ENCODE data around the gene UBA52.

The UBA52 gene

DNA sequence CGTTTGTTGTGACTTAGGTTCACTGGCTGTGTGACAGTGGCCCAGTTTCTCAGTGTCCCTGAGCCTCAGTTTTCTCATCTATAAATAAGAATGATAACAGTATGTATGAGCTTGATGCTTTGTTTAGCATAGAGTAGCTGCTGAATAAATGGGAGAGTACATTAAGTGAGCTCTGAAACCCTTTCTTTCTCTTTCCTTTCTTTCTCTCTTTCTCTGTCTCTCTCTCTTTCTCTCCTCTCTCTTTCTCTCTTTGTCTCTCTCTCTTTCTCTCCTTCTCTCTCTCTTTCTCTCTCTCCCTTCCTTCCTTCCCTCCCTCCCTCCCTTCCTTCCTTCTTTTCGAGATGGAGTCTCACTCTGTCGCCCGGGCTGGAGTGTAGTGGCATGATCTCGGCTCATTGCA is 12.0 kb upstream of the UBA52 start:
- TF ChIP-seq EZH2 (IDR thresholded peaks at IDR 0.05) = no peak
- TF ChIP-seq FOXP2 (optimal IDR thresholded peaks at IDR 0.05; ENCODE audit: control extremely low read depth, extremely low read length, insufficient read depth) = no peak
- no peak for TF ChIP-seq POLR2AphosphoS5 (IDR thresholded peaks at IDR 0.05; ENCODE audit: borderline replicate concordance, low read depth, low read length)
- DNase-seq (ENCODE audit: low read depth, low spot score) = no peak
- peaks cover 25% of the 10 kb centered on the region; the same call in 1 of the 2 replicates for H3K36me3 ChIP-seq (ENCODE audit: insufficient read depth, low read length)
- H3K9me3 ChIP-seq (ENCODE audit: low read depth, low read length) = no peaks in the 10 kb centered on the region
- peak overlapping the region; percentile 33 for H3K9ac ChIP-seq (ENCODE audit: insufficient read length)
- H3K4me3 ChIP-seq = no peak overlapping the region
- H3K27ac ChIP-seq = no peak overlapping the region

DNA sequence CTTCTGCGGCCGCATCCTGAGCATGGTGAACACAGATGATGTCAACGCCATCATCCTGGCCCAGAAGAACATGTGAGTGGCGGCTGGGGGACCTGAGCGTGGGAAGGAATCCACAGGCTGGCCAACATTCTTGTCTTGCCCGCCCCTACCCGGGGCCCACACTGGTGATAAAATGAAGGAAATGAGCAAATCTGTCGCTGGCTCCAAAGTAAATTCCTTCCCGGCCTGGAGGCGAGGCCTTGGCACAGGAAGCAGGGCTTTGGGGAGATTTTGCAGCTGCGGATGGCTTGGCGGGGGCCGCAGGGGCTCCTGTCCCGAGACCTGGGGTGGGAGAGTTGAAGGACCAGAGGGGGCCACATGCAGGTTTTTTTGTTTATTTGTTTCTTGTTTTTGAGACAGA is 9.6 kb upstream of the UBA52 start:
- Histone ChIP-seq H3K4me3 (no peak overlapping the region), H3K36me3 (ENCODE audit: insufficient read depth, low read length) (peaks cover 35% of the 10 kb centered on the region; the same call in 1 of the 2 replicates), H3K9me3 (ENCODE audit: low read depth, low read length) (no peaks in the 10 kb centered on the region), H3K9ac (ENCODE audit: insufficient read length) (no peak overlapping the region), H3K27ac (no peak overlapping the region)
- TF ChIP-seq EZH2 (IDR thresholded peaks at IDR 0.05) (no peak), POLR2AphosphoS5 (IDR thresholded peaks at IDR 0.05; ENCODE audit: borderline replicate concordance, low read depth, low read length) (no peak), FOXP2 (optimal IDR thresholded peaks at IDR 0.05; ENCODE audit: control extremely low read depth, extremely low read length, insufficient read depth) (no peak)
- no peak for DNase-seq (ENCODE audit: low read depth, low spot score)

DNA sequence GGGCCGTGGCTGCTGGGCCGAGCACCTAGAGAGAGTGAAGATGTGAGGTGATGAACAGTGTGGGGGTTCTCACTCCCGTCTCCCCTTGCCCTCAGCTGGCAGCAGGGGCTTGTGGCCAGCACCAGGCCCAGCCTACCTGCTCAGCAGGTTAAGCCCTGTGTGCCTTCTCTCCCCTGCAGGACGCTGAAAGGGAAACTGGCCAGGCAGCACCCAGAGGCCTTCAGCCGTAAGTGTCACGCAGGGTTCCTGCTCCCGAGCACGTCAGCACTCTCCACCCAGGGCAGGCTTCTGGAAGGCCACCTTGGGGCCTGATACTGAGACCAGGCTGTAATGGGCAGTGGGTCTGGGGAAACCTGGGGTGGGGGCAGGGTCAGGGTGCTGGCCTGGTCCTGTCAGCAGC is 4.7 kb upstream of the UBA52 start:
- TF ChIP-seq FOXP2 (optimal IDR thresholded peaks at IDR 0.05; ENCODE audit: control extremely low read depth, extremely low read length, insufficient read depth) (no peak), EZH2 (IDR thresholded peaks at IDR 0.05) (no peak), POLR2AphosphoS5 (IDR thresholded peaks at IDR 0.05; ENCODE audit: borderline replicate concordance, low read depth, low read length) (no peak)
- peaks cover 52% of the 10 kb centered on the region; the same call in 1 of the 2 replicates for H3K36me3 ChIP-seq (ENCODE audit: insufficient read depth, low read length)
- H3K27ac ChIP-seq = no peak overlapping the region
- DNase-seq (ENCODE audit: low read depth, low spot score) = no peak
- H3K9me3 ChIP-seq (ENCODE audit: low read depth, low read length) = no peaks in the 10 kb centered on the region
- H3K4me3 ChIP-seq = no peak overlapping the region
- H3K9ac ChIP-seq (ENCODE audit: insufficient read length) = no peak overlapping the region

DNA sequence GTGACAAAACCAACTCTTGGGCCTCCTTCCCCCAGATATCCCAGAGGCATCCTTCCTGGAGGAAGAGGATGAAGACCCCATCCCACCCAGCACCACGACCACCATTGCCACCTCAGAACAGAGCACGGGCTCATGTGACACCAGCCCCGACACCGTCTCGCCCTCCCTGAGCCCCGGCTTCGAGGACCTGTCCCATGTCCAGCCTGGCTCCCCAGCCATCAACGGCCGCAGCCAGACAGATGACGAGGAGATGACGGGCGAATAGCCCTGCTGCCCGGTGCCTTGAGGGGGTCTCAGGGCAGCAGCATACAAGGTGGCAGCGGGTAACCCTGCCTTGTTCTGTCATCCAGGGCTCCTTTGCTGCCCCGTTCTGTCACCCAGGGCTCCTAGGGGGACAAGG is 3.3 kb upstream of the UBA52 start:
- TF ChIP-seq EZH2 (IDR thresholded peaks at IDR 0.05) (no peak), FOXP2 (optimal IDR thresholded peaks at IDR 0.05; ENCODE audit: control extremely low read depth, extremely low read length, insufficient read depth) (no peak), POLR2AphosphoS5 (IDR thresholded peaks at IDR 0.05; ENCODE audit: borderline replicate concordance, low read depth, low read length) (no peak)
- Histone ChIP-seq H3K9ac (ENCODE audit: insufficient read length) (no peak overlapping the region), H3K4me3 (no peak overlapping the region), H3K27ac (no peak overlapping the region), H3K9me3 (ENCODE audit: low read depth, low read length) (no peaks in the 10 kb centered on the region), H3K36me3 (ENCODE audit: insufficient read depth, low read length) (peaks cover 50% of the 10 kb centered on the region)
- no peak for DNase-seq (ENCODE audit: low read depth, low spot score)

DNA sequence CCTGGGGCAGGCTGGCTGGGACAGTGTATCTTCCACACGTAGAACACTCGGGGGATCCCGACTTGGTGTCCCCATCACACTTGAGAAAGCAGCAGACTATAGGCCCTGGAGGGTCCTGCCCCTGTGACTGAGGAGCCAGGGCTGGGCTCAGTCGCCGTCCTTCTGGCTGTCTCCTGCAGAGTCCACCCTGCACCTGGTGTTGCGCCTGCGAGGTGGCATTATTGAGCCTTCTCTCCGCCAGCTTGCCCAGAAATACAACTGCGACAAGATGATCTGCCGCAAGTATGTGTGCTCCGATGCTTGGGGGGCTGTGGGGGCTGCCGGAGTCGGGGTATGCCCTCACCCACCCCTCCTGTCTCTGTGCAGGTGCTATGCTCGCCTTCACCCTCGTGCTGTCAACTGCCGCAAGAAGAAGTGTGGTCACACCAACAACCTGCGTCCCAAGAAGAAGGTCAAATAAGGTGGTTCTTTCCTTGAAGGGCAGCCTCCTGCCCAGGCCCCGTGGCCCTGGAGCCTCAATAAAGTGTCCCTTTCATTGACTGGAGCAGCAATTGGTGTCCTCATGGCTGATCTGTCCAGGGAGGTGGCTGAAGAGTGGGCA is 3.1 kb downstream of the UBA52 start:
- Histone ChIP-seq H3K9ac (ENCODE audit: insufficient read length) (no peak overlapping the region), H3K4me3 (no peak overlapping the region), H3K9me3 (ENCODE audit: low read depth, low read length) (no peaks in the 10 kb centered on the region), H3K36me3 (ENCODE audit: insufficient read depth, low read length) (peaks cover 47% of the 10 kb centered on the region), H3K27ac (no peak overlapping the region)
- no peak for TF ChIP-seq EZH2 (IDR thresholded peaks at IDR 0.05)
- no peak for TF ChIP-seq FOXP2 (optimal IDR thresholded peaks at IDR 0.05; ENCODE audit: control extremely low read depth, extremely low read length, insufficient read depth)
- no peak for TF ChIP-seq POLR2AphosphoS5 (IDR thresholded peaks at IDR 0.05; ENCODE audit: borderline replicate concordance, low read depth, low read length)
- DNase-seq (ENCODE audit: low read depth, low spot score) = no peak

DNA sequence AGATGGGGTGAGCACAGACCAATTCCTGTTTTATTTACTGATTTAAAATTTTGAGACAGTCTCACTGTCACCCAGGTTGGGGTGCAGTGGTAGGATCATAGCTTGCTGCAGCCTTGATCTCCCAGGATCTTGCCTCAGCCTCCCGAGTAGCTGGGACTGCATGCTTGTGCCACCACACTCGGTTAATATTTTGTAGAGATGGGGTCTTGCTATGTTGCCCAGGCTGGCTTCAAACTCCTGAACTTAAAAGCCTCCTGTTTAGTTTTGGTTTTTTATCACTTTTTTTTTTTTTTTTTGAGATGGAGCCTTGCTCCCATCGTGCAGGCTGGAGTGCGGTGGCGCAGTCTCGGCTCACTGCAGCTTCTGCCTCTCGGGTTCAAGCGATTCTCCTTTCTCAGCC is 4.7 kb downstream of the UBA52 start:
- TF ChIP-seq FOXP2 (optimal IDR thresholded peaks at IDR 0.05; ENCODE audit: control extremely low read depth, extremely low read length, insufficient read depth) (no peak), EZH2 (IDR thresholded peaks at IDR 0.05) (no peak), POLR2AphosphoS5 (IDR thresholded peaks at IDR 0.05; ENCODE audit: borderline replicate concordance, low read depth, low read length) (no peak)
- peaks cover 47% of the 10 kb centered on the region for H3K36me3 ChIP-seq (ENCODE audit: insufficient read depth, low read length)
- no peak for DNase-seq (ENCODE audit: low read depth, low spot score)

DNA sequence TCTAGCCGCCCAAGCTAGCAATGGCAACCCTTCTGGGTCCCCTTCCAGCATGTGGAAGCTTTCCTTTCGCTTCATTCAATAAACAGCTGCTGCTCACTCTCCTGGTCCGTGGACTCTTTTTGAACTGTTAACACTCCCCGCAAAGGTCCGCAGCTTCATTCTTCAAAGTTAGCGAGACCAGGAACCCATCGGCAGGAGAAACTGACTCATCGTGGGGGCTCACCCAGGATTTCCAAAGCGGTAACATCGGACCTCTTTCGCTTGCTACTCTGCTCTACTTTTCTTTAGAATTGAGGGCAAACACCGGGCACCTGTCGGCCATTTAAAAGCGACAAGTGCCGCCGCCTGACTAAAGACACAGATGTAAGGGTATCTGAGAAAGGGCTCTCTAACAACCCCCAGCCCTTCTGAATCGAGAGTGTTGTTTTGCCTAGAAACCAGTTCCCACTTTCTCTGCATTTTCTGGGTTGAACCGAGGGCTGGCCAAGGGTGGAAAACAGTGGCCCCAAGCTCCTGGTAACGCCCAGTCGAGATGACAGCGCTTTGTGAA is 5.8 kb downstream of the UBA52 start:
- Histone ChIP-seq H3K36me3 (ENCODE audit: insufficient read depth, low read length) (peaks cover 47% of the 10 kb centered on the region), H3K9ac (ENCODE audit: insufficient read length) (no peak overlapping the region), H3K4me3 (no peak overlapping the region), H3K27ac (peak overlapping the region; percentile 67; the same call in 1 of the 2 replicates), H3K9me3 (ENCODE audit: low read depth, low read length) (no peaks in the 10 kb centered on the region)
- DNase-seq (ENCODE audit: low read depth, low spot score) = no peak
- TF ChIP-seq EZH2 (IDR thresholded peaks at IDR 0.05) = no peak
- no peak for TF ChIP-seq POLR2AphosphoS5 (IDR thresholded peaks at IDR 0.05; ENCODE audit: borderline replicate concordance, low read depth, low read length)
- no peak for TF ChIP-seq FOXP2 (optimal IDR thresholded peaks at IDR 0.05; ENCODE audit: control extremely low read depth, extremely low read length, insufficient read depth)

More for the DNA sequence above, 4.7 kb downstream of the UBA52 start:
- Histone ChIP-seq H3K27ac (peak overlapping the region; percentile 67; the same call in 1 of the 2 replicates), H3K9ac (ENCODE audit: insufficient read length) (no peak overlapping the region), H3K4me3 (no peak overlapping the region), H3K9me3 (ENCODE audit: low read depth, low read length) (no peaks in the 10 kb centered on the region)

DNA sequence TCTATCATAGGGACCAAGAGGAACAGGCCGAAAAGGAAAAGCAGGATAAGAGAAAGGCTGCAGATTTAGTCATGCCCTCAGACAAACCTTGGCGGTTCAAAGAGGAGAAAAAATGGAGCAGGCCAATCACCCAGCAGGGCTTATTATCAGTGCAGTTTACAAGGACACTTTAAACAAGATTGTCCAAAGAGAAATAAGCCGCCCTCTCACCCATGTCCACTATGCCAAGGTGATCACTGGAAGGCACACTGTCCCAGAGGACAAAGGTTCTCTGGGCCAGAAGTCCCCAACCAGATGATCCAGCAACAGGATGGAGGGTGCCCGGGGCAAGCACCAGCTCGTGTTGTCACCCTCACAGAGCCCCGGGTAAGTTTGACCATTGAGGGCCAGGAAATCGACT is 8.7 kb downstream of the UBA52 start:
- peaks cover 20% of the 10 kb centered on the region for H3K36me3 ChIP-seq (ENCODE audit: insufficient read depth, low read length)
- TF ChIP-seq FOXP2 (optimal IDR thresholded peaks at IDR 0.05; ENCODE audit: control extremely low read depth, extremely low read length, insufficient read depth) = no peak
- no peak for TF ChIP-seq POLR2AphosphoS5 (IDR thresholded peaks at IDR 0.05; ENCODE audit: borderline replicate concordance, low read depth, low read length)
- no peak for TF ChIP-seq EZH2 (IDR thresholded peaks at IDR 0.05)
- no peaks in the 10 kb centered on the region for H3K9me3 ChIP-seq (ENCODE audit: low read depth, low read length)
- no peak overlapping the region for H3K9ac ChIP-seq (ENCODE audit: insufficient read length)
- H3K4me3 ChIP-seq = no peak overlapping the region
- no peak for DNase-seq (ENCODE audit: low read depth, low spot score)
- H3K27ac ChIP-seq = no peak overlapping the region
